ENCODE measurements around the gene MDGA2. TPM values are rescaled to one million over a fixed set of nuclear protein-coding genes. Genes with fewer than 3 reads are reported as not detected.

MDGA2 gene
- total RNA-seq, 1 donor, result not detected

DNA sequence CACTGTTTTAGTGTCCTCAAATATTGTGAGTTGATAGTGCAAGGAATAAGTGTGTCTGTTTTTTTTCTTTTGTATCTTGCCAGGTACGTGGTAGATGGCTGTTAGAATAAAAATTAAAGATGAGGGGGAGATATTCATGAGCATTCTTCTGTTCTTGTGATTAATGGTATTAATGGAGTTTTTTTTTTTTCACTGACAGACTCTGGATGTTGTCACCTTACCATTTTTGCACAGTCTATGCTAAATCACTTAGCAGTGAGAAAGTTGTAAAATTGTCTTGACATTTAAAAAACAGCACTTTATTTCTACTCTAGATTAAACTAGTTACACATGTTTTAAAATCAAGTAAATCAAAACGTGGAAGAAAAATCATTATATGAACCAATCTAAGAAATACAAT lies 204.3 kb downstream of the MDGA2 start:
- no peak for DNase-seq (ENCODE audit: low read depth)
- H3K4me3 ChIP-seq (ENCODE audit: low read depth, low read length), result no peak overlapping the region
- TF ChIP-seq, protein P1, sequence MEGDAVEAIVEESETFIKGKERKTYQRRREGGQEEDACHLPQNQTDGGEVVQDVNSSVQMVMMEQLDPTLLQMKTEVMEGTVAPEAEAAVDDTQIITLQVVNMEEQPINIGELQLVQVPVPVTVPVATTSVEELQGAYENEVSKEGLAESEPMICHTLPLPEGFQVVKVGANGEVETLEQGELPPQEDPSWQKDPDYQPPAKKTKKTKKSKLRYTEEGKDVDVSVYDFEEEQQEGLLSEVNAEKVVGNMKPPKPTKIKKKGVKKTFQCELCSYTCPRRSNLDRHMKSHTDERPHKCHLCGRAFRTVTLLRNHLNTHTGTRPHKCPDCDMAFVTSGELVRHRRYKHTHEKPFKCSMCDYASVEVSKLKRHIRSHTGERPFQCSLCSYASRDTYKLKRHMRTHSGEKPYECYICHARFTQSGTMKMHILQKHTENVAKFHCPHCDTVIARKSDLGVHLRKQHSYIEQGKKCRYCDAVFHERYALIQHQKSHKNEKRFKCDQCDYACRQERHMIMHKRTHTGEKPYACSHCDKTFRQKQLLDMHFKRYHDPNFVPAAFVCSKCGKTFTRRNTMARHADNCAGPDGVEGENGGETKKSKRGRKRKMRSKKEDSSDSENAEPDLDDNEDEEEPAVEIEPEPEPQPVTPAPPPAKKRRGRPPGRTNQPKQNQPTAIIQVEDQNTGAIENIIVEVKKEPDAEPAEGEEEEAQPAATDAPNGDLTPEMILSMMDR (IDR thresholded peaks at IDR 0.05; ENCODE audit: insufficient read depth, low read depth, low read length), result no peak

GRCh38 chr14:47466916-47467315 lies 208.5 kb downstream of the MDGA2 start:
- TF ChIP-seq, protein P1 (IDR thresholded peaks at IDR 0.05; ENCODE audit: insufficient read depth, low read depth, low read length), result no peak
- no peak overlapping the region for H3K4me3 ChIP-seq (ENCODE audit: low read depth, low read length)
- DNase-seq (ENCODE audit: low read depth), result no peak

- no peak for DNase-seq (ENCODE audit: low read depth)
- H3K4me3 ChIP-seq (ENCODE audit: low read depth, low read length), result no peak overlapping the region
- TF ChIP-seq, protein P1 (IDR thresholded peaks at IDR 0.05; ENCODE audit: insufficient read depth, low read depth, low read length), result no peak
Observed at GRCh38 chr14:47454025-47454424, 221.4 kb downstream of the MDGA2 start.

DNA sequence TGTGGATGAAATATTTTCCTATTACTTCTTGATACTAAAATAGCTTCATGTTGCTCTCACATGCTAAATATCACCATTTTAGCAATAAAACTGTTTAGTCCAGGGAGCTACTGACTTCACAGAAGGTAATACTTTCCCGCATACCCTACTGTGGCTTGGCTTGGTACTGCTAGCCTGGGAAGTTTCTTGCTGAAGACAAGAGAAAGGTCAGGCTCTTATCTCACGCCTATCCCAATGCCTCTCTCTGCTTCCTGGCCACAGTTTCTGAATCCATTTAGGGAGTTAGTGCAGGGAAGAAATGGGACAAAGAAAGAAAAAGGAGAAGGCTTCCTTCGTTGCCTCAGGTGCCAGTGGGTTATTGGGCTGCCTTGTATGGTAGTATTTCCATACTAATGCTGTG lies 228.3 kb downstream of the MDGA2 start:
- TF ChIP-seq, protein P1 (IDR thresholded peaks at IDR 0.05; ENCODE audit: insufficient read depth, low read depth, low read length), result no peak
- DNase-seq (ENCODE audit: low read depth), result no peak
- no peak overlapping the region for H3K4me3 ChIP-seq (ENCODE audit: low read depth, low read length)

DNA sequence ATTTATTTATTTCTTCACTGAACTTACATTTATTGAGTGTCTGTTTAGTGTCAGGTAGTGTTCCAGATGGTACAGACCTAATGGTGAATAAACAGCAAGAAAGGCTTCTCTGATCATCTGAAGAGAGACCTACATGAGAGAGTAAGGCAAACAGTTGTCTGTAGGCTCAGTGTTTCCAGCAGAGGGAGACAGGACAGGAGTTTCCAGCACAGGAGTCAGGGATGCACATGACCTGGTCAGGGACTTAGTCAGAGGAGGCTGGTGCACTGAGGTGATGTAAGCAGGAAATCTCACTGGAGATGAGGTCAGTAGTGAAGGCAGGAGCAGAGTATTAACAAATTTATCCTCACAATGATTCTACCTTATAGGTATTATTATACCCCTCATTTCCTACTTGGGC lies 233.2 kb downstream of the MDGA2 start:
- H3K4me3 ChIP-seq (ENCODE audit: low read depth, low read length), result no peak overlapping the region
- DNase-seq (ENCODE audit: low read depth), result no peak
- TF ChIP-seq, protein P1 (IDR thresholded peaks at IDR 0.05; ENCODE audit: insufficient read depth, low read depth, low read length), result no peak

GRCh38 chr14:47439953-47440352 lies 235.5 kb downstream of the MDGA2 start:
- no peak for DNase-seq (ENCODE audit: low read depth)
- no peak overlapping the region for H3K4me3 ChIP-seq (ENCODE audit: low read depth, low read length)
- TF ChIP-seq, protein P1 (IDR thresholded peaks at IDR 0.05; ENCODE audit: insufficient read depth, low read depth, low read length), result no peak

DNA sequence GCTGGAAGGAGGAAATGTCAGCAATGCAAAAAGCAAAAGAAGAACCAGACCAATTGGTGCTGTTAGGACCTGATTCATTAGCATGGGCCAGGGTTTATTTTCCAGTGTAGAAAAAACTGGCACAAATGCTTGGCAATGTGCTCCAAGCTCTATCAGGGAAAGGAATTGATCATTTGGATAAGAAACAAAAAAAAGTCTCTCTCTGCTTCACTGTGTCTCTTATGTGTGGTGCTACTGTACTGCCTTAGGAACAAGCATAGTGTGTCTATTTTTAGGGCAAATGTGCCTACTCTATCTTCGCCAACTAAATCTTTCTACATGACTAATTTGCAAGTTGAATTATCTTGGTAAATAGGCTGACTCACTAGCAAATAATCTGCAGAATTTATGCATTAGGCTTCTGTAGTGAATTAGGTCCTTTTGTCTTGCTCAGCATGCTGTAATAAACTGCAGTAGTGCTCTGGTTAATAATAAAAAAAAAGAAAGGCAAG lies 236.7 kb downstream of the MDGA2 start:
- no peak overlapping the region for H3K4me3 ChIP-seq (ENCODE audit: low read depth, low read length)
- DNase-seq (ENCODE audit: low read depth), result no peak
- TF ChIP-seq, protein P1 (IDR thresholded peaks at IDR 0.05; ENCODE audit: insufficient read depth, low read depth, low read length), result no peak
